Umbilical cord (tissue), 2 donors: Measurements from ENCODE around the gene ABCA10. TPM values are rescaled to one million over a fixed set of nuclear protein-coding genes. Genes with fewer than 3 reads are reported as not detected.
"Not testable (repeated sequence)": the region's sequence is repeated elsewhere in the genome, so short reads cannot be mapped to it uniquely, and the experiment has no call there.

Source experiments
- DNase-seq: peaks from one replicate; pipeline ENCODE4 v3.0.0-alpha.2; 2015; ENCODE audit warnings: low spot score
- total RNA-seq: library from RNA; depleted of rRNA; stranded (reverse); fragments of >200 nt; gene quantifications from one replicate; pipeline ENCODE4 v1.2.3, GENCODE V29; 2014; ENCODE audit warnings: low replicate concordance; ENCODE audit not compliant: insufficient read depth

ABCA10 gene
- total RNA-seq, 1 donor from 2014 or later = 6.0 TPM

DNA sequence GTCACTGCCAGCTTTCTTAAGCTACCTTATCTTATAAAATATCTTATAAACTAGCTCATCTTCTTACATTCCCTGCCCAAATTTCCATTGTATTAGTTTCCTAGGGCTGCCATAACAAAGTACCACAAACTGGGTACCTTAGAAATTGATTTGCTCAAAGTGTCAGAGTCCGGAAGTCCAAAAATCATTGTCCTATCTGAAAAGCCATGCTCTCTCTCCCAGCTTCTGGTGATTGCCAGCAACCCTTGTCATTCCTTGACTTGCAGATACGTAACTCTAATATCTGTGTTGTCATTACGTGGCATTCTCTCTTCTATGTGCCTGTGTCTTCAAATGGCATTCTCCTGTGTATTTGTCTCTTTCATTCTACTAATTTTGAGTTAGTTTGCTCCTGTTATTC is 2.3 kb upstream of the ABCA10 start:
- DNase-seq = no peak

DNA sequence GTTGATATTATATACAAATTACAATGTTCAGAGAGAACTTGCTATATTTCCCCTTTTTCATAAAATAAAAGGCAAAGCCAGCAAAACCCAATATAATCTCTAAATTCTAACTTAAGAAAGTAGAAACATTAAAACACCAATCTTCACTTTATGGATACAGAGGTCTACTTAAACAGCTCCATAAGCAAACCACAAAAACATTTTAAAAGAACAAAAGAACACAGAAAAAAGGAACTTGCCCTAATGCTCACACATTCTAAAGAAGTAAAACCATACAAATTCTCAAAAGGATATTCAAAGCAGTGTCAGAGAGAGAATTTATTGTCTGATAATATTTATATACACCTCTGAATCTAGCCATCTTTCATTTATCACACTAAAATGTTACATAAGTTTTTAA is 606 bp downstream of the ABCA10 start:
- no peak for DNase-seq

DNA sequence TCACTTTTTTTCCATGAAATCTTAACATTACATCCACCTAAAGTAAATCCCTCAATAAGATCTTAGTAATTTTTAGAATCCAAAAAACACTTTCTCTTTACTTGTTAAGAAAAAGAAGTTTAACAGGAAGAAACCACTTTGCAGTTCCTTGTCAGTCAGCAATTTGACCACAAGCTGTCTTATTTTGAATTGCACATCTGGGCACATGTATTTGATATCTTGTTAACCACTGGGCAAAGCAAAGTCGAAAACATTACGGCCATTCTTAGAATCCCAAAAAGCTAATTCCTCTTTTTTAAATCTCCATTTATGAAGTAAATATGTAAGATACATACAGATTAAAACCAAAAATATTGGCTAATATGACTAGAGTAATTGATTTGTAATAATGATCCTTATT is 1.1 kb downstream of the ABCA10 start:
- DNase-seq = no peak

GRCh38 chr17:69223809-69224208 is 4.8 kb downstream of the ABCA10 start:
- no peak for DNase-seq

GRCh38 chr17:69222707-69223258 is 5.8 kb downstream of the ABCA10 start:
- DNase-seq = no peak

GRCh38 chr17:69220098-69220497 is 8.5 kb downstream of the ABCA10 start:
- no peak for DNase-seq

DNA sequence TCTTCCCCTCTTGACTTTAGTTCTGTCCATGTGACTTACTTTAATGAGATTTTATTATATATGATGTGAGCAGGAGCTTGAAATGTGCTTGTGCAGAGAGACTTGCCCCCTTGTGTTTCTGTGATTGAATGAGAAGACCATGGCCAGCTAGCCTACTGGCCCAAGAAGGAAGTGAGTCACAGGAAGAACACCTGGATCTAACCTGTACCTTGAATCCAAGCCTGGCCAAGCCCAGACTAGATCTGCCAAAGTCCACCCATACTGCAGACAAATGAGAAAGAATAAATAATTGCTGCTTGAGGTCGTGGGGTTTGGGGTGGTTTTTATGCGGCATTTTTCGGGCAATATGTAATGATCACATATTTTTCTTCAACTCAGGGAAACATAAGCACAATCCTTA is 9.6 kb downstream of the ABCA10 start:
- no peak for DNase-seq

DNA sequence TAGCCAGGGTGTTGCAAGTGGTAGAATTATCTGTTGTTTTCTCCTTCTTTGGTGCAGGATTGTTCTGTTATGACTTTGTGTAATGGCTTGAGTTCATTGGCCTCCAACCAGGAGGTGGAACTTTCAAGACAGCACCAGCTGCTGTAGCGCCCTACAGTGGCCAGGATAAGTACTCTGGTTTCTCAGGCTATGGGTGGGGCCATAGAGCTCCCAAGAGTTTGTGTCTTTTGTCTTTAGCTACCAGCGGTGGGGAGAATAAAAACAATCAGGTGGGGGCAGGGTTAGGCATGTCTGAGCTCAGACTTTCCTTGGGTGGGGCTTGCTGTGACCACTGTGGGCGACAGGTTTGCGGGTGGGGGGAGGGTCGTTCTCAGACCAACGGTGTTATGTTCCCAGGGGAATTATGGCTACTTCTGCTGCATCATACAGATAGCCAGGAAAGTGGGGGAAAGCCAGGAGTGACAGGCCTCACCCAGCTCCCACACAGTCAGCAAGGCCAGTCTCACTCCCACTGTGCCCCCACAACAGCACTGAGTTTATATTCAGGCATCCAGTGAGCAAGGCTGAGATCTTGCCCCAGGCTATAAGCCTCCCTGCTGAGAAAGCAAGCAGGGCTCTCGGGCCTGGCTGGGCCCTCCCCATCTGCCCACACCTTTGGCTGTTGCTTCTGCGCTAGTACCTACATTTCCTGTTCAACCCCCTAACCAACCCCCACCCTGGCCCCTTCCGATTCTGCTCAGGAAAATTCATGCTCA is 15.4 kb downstream of the ABCA10 start:
- no peak for DNase-seq

DNA sequence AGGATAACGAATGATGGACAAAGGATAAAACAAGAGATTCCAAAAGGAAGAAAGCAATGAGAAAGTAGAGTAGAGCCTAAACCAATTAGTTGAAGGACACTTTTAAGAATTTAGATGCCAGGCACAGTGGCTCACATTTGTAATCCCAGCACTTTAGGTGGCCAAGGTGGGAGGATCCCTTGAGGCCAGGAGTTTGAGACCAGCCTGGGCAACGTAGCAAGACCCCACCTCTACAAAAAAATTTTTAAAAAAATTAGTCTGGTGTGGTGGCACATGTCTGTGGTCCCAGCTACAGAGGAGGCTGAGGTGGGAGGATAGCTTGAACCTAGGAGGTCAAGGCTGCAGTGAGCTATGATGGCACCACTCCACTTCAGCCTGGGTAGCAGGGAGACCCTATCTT is 20.0 kb downstream of the ABCA10 start:
- DNase-seq = no peak

- no peak for DNase-seq
Measured at GRCh38 chr17:69207151-69207550, 21.5 kb downstream of the ABCA10 start.

DNA sequence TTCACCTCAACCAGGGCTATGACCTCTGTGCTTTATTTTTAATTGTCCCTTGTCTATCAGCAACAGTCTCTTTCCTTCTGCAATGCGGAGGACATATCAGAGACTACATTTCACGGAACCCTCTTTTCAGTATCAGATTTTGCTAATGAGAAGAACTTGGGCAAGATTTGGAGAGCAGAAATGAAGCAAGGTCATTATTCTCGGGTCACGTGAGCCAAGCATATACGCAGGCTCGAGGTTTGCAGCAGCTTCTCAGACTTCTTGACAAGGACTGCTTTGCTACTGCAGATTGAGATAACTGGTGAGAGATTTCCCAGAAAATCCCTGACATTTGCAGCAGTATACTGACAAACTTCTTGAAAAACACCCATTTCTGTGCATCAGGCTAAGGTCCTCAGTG is 30.4 kb downstream of the ABCA10 start:
- peak; percentile 12 for DNase-seq

GRCh38 chr17:69196105-69196653 is 32.4 kb downstream of the ABCA10 start:
- not testable (repeated sequence) for DNase-seq

GRCh38 chr17:69192754-69193153 is 35.9 kb downstream of the ABCA10 start:
- DNase-seq = no peak

DNA sequence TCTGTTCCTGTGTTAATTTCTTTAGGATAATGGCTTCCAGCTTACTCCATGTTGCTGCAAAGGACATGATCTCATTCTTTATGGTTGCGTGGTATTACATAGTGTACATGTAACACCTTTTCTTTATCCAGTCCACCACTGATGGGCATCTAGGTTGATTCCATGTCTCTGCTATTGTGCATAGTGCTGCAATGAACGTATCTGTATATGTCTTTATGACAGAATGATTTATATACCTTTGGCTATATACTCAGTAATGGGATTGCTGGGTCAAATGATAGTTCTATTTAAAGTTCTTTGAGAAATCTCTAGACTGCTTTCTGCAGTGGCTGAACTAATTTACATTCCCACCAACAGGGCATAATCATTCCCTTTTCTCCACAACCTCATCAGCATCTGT is 39.8 kb downstream of the ABCA10 start:
- no peak for DNase-seq

GRCh38 chr17:69188064-69188463 is 40.6 kb downstream of the ABCA10 start:
- DNase-seq = no peak

GRCh38 chr17:69187294-69187693 is 41.3 kb downstream of the ABCA10 start:
- DNase-seq = no peak

DNA sequence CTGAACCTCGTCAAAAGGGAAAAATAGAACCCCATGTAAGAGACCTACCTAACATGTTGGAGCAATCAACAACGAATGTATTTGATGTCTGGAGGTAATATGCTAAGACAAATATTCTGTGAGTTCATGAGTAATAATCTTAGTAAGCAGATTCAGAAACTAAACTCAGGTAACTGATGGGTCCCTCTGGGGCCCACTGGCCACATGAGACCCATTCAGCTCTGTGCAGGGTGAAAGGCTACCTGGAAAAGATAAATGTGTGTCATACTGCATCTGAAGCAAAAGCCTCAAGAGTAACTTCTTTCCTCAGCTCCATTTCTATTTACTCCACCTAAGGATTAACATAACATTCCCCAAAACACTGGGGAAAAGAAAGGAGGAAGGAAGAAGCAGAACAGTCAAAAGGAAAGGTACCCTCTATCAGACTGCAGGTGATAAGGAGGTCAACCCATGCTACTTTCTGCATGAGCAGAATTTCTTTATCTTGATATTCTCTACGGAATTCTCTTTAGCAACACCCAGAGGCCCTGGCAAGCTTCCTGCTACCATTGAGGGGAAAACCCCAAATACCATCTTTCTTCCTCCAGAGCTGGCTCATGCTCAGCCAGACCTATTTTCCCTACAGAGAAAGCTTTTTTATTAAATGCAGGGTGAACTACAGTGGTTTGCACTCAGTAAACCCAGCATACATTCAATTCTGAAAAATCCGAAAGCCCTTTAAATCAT is 49.2 kb downstream of the ABCA10 start:
- DNase-seq = peak; percentile 8

DNA sequence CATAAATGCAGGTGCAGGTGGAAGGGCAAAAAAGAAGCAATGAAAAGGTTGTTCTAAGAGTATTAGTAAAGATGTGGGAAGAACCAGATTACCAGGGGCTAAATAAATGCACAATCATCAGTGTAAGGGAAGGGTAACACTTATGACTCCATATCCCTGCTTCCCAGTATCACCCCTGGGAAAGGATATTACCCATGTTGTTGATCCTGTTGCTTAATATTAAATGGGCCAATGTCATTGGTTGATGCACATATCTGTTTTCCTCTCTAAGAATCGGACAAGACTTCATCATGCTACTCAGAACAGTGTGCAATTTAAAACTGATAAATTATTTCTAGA is 52.2 kb downstream of the ABCA10 start:
- DNase-seq = no peak

DNA sequence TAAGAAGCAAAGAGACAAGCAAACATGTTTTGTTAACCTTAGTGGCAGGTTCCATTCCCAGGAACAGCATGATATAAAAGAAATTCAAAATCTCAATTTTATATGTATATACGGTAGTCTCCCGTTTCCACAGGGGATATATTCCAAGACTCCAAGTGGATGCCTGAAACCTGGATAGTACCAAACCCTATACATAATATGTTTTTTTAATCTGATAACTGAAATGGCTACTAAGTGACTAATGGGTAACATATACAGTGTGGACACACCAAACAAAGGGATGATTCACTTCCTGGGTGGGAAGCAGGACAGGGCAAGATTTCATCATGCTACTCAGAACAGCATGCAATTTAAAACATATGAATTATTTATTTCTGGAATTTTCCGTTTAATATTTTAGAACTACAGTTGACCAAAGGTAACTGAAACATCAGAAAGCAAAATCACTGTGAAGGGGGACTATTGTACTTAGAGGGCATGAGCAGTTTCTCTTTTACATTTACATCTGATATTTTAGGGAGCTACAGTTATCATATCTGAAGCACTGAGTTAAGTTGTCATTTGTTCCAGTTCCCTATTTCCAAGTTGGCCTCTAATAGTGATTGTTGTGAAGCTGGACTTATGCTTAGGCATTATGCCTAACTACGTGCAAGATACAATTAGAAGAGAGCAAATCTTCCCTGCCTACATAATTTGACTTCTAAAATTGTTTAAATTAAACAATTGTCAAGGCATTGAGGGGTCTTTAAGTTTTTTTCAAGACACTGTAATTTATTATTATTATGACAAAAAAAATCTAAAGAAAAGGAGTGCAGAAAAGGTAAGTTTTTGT is 52.8 kb downstream of the ABCA10 start:
- DNase-seq = no peak

- no peak for DNase-seq
Measured at GRCh38 chr17:69175262-69175624, 53.4 kb downstream of the ABCA10 start.

GRCh38 chr17:69173118-69173517 is 55.5 kb downstream of the ABCA10 start:
- no peak for DNase-seq

DNA sequence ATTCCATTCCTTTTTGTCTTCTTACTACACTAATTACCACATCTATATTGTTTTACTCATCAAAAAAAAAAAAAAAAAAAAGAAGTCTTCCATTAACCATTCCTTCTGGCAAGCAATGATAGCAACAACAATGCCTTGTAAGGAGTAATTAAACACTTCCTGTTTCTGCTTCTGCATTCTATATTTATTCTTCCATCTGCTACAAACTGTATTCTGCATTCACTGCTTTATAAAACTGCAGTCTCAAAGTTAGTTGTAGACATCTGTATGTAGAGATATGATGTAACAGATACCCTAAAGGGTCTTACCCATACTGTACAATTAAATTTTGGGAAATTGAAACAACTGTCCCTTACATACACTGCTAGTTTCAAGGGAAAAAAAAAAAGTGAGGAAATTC is 58.2 kb downstream of the ABCA10 start:
- peak; percentile 9 for DNase-seq
